Thoracic aorta (tissue), 2 donors: Measurements from ENCODE around the gene PADI6. TPM values are rescaled to one million over a fixed set of nuclear protein-coding genes. Genes with fewer than 3 reads are reported as not detected.

Experiments
- ATAC-seq: fragments of 150-250 bp; one replicate; pipeline ENCODE4 v1.8.0; 2017; ENCODE audit warnings: low read depth; ENCODE audit not compliant: insufficient number of reproducible peaks, low FRiP score
- DNase-seq: peaks from one replicate; pipeline ENCODE4 v3.0.0-alpha.2; 2020; ENCODE audit warnings: low spot score
- H3K27ac ChIP-seq, 2 donors: fragments of 200-600 bp; sonication (generic); 1 replicate in 1 of 2; 2 replicates in 1 of 2; pipeline ENCODE4 v1.5.1; 2016; ENCODE audit warnings: mild to moderate bottlenecking in 2 of 2, moderate library complexity in 2 of 2
- H3K27me3 ChIP-seq: fragments of 200-600 bp; sonication (generic); replicated peaks from 2 replicates; pipeline ENCODE4 v1.6.0; 2016; ENCODE audit warnings: mild to moderate bottlenecking; ENCODE audit not compliant: insufficient read depth
- H3K36me3 ChIP-seq: fragments of 200-600 bp; sonication (generic); one replicate; pipeline ENCODE4 v1.5.1; 2016
- H3K4me1 ChIP-seq, 2 donors: fragments of 200-600 bp; sonication (generic); 1 replicate in 1 of 2; 2 replicates in 1 of 2; pipeline versions ENCODE4 v1.5.1 to v1.6.0; 2016; ENCODE audit warnings: low read depth in 2 of 2, mild to moderate bottlenecking in 1 of 2; ENCODE audit not compliant: control insufficient read depth in 1 of 2
- H3K4me3 ChIP-seq: fragments of 200-600 bp; sonication (generic); 2 replicates; pipeline ENCODE4 v1.5.1; 2016; ENCODE audit warnings: mild to moderate bottlenecking
- H3K9me3 ChIP-seq: fragments of 200-600 bp; sonication (generic); 2 replicates; pipeline ENCODE4 v1.5.1; 2016
- CTCF ChIP-seq: fragments of 200-600 bp; sonication (generic); IDR thresholded peaks from one replicate; pipeline ENCODE4 v1.5.1; 2019; ENCODE audit warnings: antibody characterized with exemption
- total RNA-seq, 2 donors: library from RNA; depleted of rRNA; stranded (reverse); fragments of >200 nt; gene quantifications; one replicate each; pipeline versions ENCODE4 v1.1.0 to v1.2.3, GENCODE V29; 2016

The PADI6 gene
- total RNA-seq, 2 donors from 2014 or later = not detected

- peaks cover 48% of the 10 kb centered on the region for H3K36me3 ChIP-seq
Measured at GRCh38 chr1:17412093-17412870, 40.3 kb downstream of the PADI6 start.

GRCh38 chr1:17414022-17414421 lies 42.0 kb downstream of the PADI6 start:
- no peaks in the 10 kb centered on the region for H3K4me1 ChIP-seq
- ATAC-seq = no peak
- no peaks in the 10 kb centered on the region for H3K9me3 ChIP-seq
- peaks cover 42% of the 10 kb centered on the region for H3K36me3 ChIP-seq
- no peak overlapping the region for H3K4me3 ChIP-seq
- no peak overlapping the region for H3K27ac ChIP-seq
- TF ChIP-seq CTCF = no peak
- no peaks in the 10 kb centered on the region for H3K27me3 ChIP-seq
- DNase-seq = no peak

More at GRCh38 chr1:17412093-17412870, 40.3 kb downstream of the PADI6 start:
- Histone ChIP-seq H3K9me3 (no peaks in the 10 kb centered on the region), H3K27ac (no peak overlapping the region), H3K27me3 (no peaks in the 10 kb centered on the region), H3K4me3 (no peak overlapping the region), H3K4me1 (no peaks in the 10 kb centered on the region)
- ATAC-seq (no peak), DNase-seq (no peak)
- TF ChIP-seq CTCF = no peak

DNA sequence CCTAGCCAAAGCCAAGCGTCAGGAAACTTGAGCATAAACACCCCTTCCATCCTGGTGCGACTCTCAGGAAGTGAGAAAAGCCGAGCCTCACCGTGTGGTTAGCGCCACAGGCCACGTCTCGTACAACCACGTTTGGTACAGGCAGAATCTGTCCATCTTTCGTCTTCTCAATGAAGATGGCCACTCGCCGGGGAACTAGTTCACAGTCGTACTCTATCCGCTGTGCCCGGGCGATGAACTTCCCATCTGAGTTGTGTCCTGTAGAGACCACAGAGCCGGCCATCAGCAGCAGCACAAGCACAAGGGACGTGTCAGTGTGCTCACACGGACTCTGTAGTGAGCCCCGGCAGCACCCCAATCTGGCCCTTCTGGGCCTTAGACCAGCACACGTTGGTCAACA lies 44.4 kb downstream of the PADI6 start:
- no peaks in the 10 kb centered on the region for H3K9me3 ChIP-seq
- no peaks in the 10 kb centered on the region for H3K27me3 ChIP-seq
- no peak for DNase-seq
- peaks cover 24% of the 10 kb centered on the region for H3K36me3 ChIP-seq
- no peak overlapping the region for H3K27ac ChIP-seq
- H3K4me3 ChIP-seq = no peak overlapping the region
- no peak for TF ChIP-seq CTCF
- no peaks in the 10 kb centered on the region for H3K4me1 ChIP-seq
- ATAC-seq = no peak

DNA sequence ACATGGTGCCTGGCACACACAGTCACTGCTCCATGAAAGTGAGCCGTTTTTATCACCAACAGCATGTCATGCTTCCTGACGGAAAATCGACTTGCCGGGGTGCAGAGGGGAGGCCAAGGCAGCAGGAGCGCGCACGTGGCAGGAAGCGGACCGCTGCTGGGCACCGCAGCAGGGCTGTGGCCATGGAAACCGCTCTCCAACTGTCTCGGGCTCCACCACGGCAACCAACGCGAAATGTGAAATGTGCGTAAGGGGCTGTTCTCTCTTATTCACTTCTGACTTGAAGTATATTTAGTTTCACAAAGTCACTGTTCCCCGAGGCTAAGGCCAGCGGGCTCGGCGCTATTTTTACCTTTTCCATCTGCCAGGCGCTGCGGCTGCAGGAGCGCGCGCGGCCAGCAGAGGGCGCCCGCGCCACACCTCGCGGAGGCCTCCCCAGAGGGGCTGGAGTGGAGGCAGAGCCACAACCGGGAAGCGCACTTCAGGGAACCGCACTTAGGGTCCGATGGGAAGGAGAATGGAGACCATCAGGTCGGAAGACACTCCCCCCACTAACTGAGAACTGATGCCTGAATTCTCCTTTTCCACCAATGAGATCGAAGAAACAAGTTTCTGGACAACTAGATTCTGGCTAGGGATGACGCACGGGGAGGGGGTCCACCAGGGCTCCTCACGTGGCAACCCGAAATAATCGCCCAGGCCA lies 47.8 kb downstream of the PADI6 start:
- DNase-seq = no peak
- Histone ChIP-seq H3K36me3 (peaks cover 27% of the 10 kb centered on the region), H3K27me3 (no peaks in the 10 kb centered on the region), H3K4me3 (peak overlapping the region; percentile 28), H3K27ac (no peak overlapping the region), H3K9me3 (no peaks in the 10 kb centered on the region), H3K4me1 (no peaks in the 10 kb centered on the region)
- peak; percentile 63 for ATAC-seq
- peak; percentile 99 for TF ChIP-seq CTCF

DNA sequence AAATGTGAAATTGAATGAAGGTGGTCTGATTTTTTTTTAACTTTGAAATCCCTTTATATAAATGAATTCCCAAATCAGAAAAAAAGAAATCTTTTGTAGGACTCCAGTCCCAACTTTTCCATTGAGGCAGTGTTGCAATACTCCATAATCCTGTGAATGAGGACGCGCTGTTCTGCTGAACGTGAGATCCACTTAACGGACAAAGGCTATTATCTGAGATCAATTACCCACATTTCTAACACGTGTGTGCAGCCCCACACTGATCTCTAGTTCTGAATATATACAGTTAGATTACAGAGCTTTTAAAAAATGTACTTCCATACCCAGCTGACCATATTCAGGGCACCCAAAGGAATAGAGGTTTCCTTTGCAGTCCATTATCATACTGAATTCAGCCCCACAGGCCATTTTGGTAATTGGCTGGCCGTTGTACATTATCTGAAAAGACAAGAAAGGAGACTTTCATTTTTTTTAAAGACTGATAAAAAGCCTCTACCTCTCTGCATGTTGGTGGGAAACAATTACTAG lies 48.5 kb downstream of the PADI6 start:
- no peak for DNase-seq
- H3K9me3 ChIP-seq = no peaks in the 10 kb centered on the region
- no peak overlapping the region for H3K4me3 ChIP-seq
- TF ChIP-seq CTCF = no peak
- no peaks in the 10 kb centered on the region for H3K4me1 ChIP-seq
- H3K27me3 ChIP-seq = no peaks in the 10 kb centered on the region
- H3K36me3 ChIP-seq = peaks cover 28% of the 10 kb centered on the region
- no peak for ATAC-seq
- no peak overlapping the region for H3K27ac ChIP-seq
